Stomach (tissue), 4 donors: ENCODE measurements around the gene C10orf67.

Experiments used
- CTCF ChIP-seq, 7 experiments: fragments of 450-650 bp in 4 of 7; fragments of 200-600 bp in 3 of 7; sonication (generic) in 3 of 7; IDR thresholded peaks; one replicate each; pipeline ENCODE4 v1.5.1; 2016 to 2019; ENCODE audit warnings: antibody characterized with exemption in 7 of 7, control low read depth in 2 of 7, mild to moderate bottlenecking in 1 of 7
- POLR2A ChIP-seq, 4 donors: fragments of 450-650 bp; IDR thresholded peaks; one replicate each; pipeline ENCODE4 v1.6.1; 2016; ENCODE audit warnings: antibody characterized with exemption in 4 of 4, control low read depth in 2 of 4, mild to moderate bottlenecking in 1 of 4, moderate library complexity in 1 of 4

- no peak for TF ChIP-seq CTCF (IDR thresholded peaks at IDR 0.05)
- no peak for TF ChIP-seq POLR2A (IDR thresholded peaks at IDR 0.05)
Observed at GRCh38 chr10:23284674-23285335, 59.8 kb downstream of the C10orf67 start.
